ENCODE measurements around the gene IMMP2L. TPM values are rescaled to one million over a fixed set of nuclear protein-coding genes. Genes with fewer than 3 reads are reported as not detected.

Gene IMMP2L
- total RNA-seq, 1 donor from 2014 or later: 19.0 TPM

DNA sequence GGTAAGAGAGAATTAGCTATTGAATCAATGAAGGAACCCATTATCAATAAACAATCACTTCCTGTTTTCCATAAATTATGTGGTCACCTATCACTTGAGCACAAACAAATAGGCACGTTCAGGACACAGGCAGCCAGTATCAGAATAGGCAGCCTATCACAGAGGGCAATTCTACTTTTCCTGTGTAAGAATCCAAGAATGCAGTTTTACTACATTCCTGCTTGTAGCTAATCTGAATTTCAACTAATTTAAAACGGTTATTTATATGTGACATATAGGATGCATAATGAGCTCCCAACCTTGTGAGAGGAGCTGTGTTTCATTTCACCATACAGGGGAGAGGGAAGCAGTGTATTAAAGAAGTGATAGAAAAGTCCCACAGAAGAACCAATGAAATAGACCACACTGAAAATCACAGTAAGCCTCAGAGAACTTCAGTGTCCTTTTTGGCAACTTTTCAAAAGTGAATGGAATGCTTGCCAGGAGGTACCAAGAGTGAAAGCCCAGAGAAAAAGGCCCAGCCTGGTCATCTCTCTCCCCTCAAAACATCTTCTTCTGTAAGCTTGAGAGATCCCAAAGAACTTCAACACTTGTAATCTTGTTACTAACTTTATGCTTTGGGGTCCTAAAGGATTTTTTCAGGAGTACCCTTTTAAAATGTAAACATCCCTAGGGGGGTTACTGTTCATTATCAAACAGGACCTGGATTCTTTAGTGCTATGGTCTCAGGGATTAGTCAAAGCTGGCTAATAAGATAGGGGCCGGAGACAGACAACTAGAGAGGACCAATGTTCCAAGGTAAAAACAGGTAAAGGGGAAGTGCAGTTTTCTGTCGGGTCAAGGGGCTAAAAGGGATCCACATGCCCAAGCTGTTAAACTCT, 1.3 kb downstream of the IMMP2L start:
- H3K27me3 ChIP-seq (ENCODE audit: control insufficient read depth, insufficient read depth, low read length): no peaks in the 10 kb centered on the region
- no peak for FAIRE-seq
- H3K4me3 ChIP-seq (ENCODE audit: low read depth, low read length): peak overlapping the region; percentile 80
- no peaks in the 10 kb centered on the region for H3K36me3 ChIP-seq (ENCODE audit: control insufficient read depth, insufficient read depth, low read length)
- TF ChIP-seq, protein P1, sequence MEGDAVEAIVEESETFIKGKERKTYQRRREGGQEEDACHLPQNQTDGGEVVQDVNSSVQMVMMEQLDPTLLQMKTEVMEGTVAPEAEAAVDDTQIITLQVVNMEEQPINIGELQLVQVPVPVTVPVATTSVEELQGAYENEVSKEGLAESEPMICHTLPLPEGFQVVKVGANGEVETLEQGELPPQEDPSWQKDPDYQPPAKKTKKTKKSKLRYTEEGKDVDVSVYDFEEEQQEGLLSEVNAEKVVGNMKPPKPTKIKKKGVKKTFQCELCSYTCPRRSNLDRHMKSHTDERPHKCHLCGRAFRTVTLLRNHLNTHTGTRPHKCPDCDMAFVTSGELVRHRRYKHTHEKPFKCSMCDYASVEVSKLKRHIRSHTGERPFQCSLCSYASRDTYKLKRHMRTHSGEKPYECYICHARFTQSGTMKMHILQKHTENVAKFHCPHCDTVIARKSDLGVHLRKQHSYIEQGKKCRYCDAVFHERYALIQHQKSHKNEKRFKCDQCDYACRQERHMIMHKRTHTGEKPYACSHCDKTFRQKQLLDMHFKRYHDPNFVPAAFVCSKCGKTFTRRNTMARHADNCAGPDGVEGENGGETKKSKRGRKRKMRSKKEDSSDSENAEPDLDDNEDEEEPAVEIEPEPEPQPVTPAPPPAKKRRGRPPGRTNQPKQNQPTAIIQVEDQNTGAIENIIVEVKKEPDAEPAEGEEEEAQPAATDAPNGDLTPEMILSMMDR (IDR thresholded peaks at IDR 0.05; ENCODE audit: insufficient read depth, low read length, severe bottlenecking): no peak
- peak; percentile 68 for DNase-seq (ENCODE audit: low read depth)

DNA sequence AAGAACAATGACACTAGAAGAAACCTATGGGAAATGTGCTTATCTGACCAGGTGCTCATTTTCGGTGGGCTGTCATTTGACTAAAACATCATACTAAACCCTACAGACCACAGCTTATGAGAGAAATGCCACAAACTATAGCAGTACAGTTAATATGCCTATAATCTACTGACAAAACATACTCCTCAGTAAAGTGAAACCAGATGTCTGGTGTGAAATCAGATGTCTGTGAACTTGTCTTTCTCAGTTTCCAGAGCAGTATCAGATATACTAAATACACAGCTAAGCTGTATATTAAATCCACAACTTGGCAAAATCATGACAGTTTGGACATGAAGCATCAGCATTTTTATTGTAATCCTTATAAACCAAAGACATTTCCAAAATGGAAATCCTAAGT, 3.3 kb downstream of the IMMP2L start:
- DNase-seq (ENCODE audit: low read depth) (no peak), FAIRE-seq (no peak)
- TF ChIP-seq, protein P1 (IDR thresholded peaks at IDR 0.05; ENCODE audit: insufficient read depth, low read length, severe bottlenecking): no peak
- Histone ChIP-seq H3K4me3 (ENCODE audit: low read depth, low read length) (no peak overlapping the region), H3K36me3 (ENCODE audit: control insufficient read depth, insufficient read depth, low read length) (peaks cover 1% of the 10 kb centered on the region), H3K27me3 (ENCODE audit: control insufficient read depth, insufficient read depth, low read length) (no peaks in the 10 kb centered on the region)

- DNase-seq (ENCODE audit: low read depth): no peak
- peaks cover 1% of the 10 kb centered on the region for H3K36me3 ChIP-seq (ENCODE audit: control insufficient read depth, insufficient read depth, low read length)
- no peaks in the 10 kb centered on the region for H3K27me3 ChIP-seq (ENCODE audit: control insufficient read depth, insufficient read depth, low read length)
- H3K4me3 ChIP-seq (ENCODE audit: low read depth, low read length): no peak overlapping the region
- TF ChIP-seq, protein P1 (IDR thresholded peaks at IDR 0.05; ENCODE audit: insufficient read depth, low read length, severe bottlenecking): no peak
- no peak for FAIRE-seq
These were observed 5.3 kb downstream of the IMMP2L start for GRCh38 chr7:111556977-111557376.

DNA sequence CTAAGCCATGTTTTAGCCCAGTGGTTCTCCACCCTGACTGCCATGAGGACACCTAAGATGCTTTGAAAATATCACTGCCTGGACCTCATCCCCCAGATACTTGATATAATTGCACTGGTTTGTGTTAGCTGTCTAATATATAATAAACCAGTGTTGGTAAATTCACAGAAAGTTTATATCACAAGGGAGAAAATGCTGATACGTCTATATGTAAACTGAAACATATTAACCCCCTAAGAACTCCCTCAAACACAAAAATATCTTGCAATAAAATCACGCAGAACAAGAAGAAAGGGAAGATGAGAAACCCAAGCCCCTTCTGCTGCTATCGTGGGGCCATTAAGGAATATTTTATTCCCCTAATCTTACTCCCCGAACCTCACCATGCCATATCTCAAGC, 8.2 kb downstream of the IMMP2L start:
- no peak overlapping the region for H3K4me3 ChIP-seq (ENCODE audit: low read depth, low read length)
- no peak for FAIRE-seq
- peaks cover 3% of the 10 kb centered on the region for H3K36me3 ChIP-seq (ENCODE audit: control insufficient read depth, insufficient read depth, low read length)

DNA sequence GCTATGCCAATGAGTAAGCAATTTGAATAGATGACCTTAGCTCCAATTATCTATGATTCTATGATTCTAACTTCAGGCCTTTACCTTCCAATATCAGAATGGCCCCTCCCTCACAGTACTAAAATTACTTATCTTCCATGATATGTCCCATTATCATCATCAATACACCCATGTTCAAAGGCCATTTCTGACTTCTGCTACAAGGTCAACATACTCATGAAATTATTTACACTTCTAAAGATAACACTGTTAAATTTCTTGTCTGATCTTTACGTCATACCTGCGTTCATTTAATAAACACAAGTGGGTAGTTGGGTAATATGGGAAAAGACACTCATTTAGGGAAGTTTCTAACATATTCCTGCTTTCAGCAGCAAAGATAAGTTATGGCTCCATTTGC, 21.2 kb downstream of the IMMP2L start:
- DNase-seq (ENCODE audit: low read depth) (no peak), FAIRE-seq (no peak)
- TF ChIP-seq, protein P1 (IDR thresholded peaks at IDR 0.05; ENCODE audit: insufficient read depth, low read length, severe bottlenecking): no peak
- Histone ChIP-seq H3K4me3 (ENCODE audit: low read depth, low read length) (no peak overlapping the region), H3K36me3 (ENCODE audit: control insufficient read depth, insufficient read depth, low read length) (no peaks in the 10 kb centered on the region), H3K27me3 (ENCODE audit: control insufficient read depth, insufficient read depth, low read length) (no peaks in the 10 kb centered on the region)

More for the DNA sequence above, 8.2 kb downstream of the IMMP2L start:
- TF ChIP-seq, protein P1 (IDR thresholded peaks at IDR 0.05; ENCODE audit: insufficient read depth, low read length, severe bottlenecking): no peak
- no peak for DNase-seq (ENCODE audit: low read depth)
- H3K27me3 ChIP-seq (ENCODE audit: control insufficient read depth, insufficient read depth, low read length): no peaks in the 10 kb centered on the region
